Stimulated activated CD4-positive, alpha-beta T cell treated with anti-CD3 and anti-CD28 coated beads, Interleukin-1b, Interleukin-23, amount 100 ng/mL, for 1 hour (primary cell): ENCODE measurements around the gene TFAP2B.

Experiments used
- DNase-seq, 2 donors: peaks; one replicate each; pipeline ENCODE4 v3.0.0-alpha.2; 2020; ENCODE audit warnings: low read depth in 2 of 2

The TFAP2B gene

DNA sequence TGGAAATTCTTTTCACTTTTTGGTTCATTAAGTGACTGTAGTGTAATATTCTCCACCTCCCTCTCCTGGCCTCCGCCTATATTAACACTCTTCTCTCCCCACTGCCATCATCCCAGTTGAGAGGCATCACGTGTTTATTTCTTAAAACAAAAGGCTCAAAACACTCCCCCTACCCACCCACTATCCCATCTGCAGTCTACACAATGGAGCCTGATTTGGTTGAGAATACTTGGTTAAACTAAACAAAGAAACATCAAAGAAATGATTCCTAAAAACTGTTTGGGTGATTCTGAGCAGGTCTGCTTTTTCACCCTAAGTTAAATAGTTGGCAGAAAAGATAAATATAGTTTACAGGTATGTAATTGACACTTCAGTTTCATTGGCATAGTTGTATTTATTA is 5.9 kb downstream of the TFAP2B start:
- DNase-seq: no peak

DNA sequence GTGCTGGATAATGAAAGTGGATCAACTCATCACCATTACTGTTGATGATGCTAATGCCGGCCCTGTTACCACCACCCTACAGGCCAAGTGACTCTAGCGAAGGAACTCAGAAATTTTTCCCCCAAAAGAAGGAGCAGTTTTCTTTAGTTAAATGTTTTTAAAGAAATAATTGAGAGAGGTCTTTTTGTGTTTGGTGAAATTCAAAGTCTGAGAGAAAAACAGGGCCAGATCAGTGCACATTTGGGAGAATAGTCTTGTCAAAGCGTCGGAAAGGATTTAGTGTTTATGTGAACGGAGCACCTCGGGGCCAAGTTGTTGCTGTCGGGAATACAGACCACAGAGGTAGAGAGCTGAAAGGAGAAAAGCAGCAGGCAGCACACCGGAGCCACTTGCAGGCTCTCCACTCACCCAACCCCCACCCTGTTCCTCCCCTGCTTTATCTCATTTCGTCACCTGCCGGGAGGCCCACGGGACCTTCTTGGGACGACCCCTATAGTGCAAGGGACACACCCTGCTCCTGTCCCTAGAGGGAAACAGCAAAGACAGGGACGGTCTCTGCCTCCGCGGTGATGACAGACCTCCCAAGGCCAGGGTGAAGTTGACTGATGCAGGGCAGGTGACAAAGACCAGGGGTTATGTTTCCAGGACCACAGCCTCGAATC is 6.8 kb downstream of the TFAP2B start:
- DNase-seq: no peak

DNA sequence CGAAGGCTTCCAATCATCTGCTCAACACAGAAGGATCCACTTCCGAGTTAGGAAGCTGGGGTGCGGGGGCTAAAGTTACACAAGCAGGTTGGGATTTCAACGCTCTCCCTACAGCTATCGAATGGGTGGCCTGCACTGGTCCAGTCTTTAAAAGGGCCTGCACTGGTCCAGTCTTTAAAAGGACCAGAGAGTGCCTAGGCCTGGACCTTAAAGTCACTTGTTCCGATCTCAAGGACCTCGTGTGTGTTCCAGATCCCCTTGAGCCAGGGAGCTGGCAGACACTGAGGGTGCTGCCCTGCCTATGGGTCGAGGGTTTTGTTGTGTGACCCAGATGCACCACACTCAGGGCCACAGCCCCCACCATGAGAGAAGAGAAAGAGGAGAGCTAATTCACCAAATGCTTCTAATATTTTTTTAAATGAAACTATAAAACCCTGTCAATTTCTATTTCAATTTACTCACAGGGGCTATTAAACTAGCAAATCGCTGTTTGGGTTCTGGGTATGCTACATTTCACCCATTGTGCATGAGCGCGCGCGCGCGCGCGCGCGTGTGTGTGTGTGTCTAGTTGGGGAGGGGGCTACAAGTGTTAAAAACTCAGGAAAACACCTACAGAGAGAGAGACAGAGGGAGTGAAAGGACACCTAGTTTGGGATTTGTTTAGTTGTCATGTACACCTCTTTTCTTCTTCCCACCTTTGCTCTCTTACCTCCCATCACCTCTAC is 7.5 kb downstream of the TFAP2B start:
- DNase-seq: no peak

DNA sequence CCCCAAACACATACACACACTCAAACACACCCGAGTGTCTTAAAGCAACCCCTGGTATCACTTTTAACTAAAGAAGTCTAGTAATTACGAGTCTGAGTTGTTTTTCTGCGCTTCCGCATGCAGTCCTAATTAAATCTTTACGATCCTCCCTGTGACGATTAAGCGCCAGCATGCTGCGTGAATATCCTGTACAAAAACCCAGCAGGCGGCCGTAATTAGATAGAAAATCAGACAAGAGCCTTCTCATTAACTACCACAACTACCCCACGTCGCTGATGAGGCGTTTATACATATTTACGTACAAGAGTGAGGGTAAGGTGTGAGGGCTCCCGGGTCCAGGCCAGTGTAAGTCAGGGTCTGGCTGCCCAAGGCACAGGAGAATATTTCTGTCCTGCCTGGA is 8.1 kb downstream of the TFAP2B start:
- no peak for DNase-seq

DNA sequence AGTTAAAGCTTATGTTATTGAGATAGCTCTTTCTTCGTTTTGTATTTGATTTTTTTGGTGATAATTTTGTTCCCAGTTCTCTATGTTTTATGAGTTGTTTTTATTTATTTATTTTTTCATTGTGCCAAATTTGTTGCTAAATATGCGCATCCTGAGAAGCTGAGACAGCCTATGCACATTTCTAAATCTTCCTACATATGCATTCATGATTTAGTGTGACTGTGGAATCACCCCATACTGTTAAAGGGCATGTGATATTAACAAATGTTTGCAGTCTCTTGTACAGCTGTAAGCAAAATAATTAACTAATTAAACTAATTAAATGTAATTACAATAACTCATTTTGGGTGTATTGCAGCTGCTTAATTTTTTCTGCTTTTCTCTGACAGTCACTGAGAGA is 10.4 kb downstream of the TFAP2B start:
- DNase-seq: no peak

DNA sequence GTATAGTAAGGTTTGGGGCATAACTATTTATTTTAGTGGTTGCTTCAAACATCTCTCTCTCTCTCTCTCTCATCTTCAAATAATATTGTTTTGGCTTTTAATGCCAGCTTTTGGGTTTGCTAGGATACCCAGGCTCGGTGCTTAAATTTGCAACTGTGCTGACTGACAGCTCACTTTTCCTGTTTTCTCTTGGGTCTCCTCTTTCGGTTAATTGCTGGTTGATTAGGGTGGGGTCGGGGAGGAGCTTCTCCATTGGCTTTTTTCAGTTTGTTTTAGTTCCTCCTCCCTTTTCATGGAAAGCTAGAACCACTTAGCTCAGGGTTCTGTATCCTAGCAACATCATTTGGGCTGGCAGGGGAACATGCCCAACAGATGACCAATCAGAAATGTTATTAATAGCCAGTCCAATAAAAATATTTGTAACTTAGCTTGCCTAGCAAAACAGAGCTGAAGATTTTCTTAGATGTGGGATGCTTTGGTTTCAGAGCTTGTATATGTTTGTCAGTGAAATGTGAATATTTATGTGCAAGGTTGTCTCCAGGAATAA is 11.3 kb downstream of the TFAP2B start:
- DNase-seq: no peak

DNA sequence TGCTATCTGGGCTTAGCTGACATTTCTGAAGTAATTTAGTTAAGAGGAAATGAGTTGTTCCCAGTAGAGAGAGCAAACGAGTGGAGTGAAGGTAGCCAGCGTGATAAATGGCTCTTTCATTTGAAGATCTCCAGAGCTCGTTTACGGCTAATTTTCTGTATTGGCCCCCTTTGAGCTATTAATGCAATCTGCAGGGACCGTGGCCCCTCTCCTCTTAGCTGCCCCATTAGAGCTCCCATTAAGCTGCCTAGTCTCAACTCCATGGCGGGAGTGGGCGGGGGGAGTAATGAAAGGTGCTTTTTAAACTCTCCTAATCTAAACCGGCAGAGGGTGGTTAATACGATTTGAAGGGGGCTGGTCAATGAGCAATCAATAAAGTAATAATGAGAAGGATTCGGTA is 12.5 kb downstream of the TFAP2B start:
- no peak for DNase-seq

DNA sequence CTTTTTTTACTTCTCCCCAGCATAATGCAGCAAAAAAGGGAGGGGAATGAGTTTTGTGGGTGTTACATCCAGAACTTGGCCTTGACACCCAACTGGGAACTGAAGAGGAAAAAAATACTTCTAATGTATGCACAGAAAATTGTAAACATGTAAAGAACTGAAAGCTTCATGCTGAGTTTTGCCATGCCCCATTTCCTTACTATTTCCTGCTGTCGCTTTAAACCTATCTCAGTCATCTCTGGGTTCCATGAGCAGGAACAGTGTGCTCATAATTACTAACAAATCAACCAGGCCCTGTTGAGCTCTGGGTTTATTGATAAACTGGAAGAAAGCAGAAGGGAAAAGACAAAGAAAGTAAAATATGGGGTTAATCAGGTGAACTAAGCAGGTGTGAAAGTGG is 14.2 kb downstream of the TFAP2B start:
- DNase-seq: no peak

DNA sequence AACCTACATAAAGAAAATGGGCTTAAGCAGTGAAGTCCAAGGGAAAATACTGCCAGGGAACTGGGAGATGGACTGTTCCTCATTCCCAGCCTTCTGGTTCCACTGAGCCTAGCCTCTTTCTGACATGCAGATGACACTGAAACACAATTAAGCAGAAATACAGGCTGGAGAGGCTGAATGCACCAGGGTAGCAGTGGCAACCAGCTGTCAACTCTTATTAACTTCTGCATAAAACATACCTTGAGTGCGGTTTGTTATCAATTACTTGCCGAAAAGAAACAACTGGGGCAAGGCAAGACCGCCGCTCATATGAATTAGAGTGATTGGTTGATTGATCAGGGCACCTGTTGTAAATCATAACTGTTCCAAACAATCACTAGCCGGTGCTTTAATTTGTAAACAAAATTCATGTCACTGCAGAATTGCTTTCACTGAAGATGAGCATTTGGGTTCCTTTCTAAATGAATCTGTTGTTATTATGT is 16.3 kb downstream of the TFAP2B start:
- no peak for DNase-seq

DNA sequence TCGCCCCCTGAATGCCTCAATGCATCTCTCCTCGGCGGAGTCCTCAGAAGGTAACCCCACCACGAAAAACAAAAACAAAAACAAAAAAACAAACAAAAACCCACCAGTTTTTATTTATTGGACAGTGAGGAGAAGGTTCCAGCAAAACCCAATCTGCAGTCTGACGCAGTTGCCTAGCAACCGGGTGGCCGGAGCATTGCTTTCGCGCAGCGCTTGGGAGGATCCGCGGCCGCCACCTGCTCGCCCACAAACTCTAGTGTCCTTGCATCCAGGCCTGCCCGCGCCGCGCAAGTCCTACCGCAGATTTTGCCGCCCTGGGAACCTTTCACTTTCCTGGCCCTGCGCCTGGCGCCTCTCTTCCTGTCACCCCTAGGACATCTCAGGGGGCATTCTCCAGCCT is 17.6 kb downstream of the TFAP2B start:
- DNase-seq: no peak

DNA sequence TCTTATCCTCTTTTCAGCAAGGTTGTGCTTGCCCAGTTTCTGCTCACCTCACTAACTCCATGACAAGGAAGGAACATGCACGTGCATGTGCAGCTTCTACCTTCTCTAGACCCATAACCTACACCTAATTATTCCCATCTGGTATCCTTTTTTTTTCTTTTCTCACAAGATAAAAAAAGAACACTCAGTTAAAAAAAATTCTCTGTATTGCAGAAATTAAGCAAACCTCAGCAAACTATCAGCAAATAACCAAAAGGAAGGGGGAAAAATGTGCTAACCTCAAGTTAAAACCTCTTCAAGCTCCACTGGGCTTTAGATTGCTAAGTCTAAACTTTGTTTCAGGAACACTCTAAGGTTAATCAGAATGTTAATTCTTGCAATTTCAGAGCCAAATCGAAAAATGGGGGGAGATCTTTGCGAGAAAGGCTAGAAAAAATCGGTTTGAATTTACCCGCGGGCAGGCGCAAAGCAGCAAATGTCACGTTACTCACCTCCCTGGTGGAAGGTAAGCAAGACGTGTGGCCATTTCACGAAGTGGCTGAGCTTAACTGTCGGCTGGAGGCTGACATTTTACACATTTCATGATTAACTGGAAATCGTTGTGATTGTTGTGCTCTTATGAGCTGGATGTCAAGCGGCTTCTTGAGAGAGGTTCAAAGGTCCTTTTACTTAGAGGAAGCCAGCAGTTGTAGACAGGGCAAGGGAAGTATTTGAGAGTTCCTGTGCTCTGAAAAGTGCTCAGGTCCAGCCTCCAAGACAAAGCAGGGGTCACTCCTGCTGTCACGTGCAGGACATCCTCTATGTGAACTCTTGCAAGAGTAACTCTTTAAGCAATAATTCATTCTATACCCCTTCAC is 19.1 kb downstream of the TFAP2B start:
- no peak for DNase-seq

DNA sequence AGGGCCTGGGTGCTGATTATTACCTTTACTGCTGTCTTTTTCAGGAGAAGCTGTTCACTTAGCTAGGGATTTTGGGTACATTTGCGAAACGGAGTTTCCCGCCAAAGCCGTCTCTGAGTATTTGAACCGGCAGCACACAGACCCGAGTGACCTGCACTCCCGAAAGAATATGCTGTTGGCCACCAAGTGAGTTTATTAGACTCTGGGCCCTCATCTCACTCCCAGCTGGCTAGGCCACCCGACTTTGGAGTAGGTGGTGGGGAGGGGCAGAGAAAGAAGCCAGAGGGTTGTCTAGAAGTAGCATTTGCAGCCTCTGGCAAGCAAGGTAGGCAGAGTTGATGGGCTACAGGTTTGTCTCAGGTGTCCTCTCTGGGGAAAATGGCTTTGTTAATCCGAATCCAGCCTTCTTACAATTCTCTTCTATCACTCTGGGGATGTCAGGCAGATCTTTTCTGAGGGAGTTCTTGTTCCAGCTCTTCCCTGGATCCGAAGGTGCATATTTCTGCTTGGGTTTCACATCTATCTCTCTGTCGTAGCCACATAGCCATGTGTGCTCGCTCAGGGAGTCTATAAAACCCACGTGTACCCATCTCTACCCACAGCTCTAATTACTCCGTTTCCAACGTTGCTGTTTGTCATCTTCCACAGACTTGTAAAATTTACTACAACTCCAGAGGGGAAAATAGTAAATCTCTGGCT is 21.6 kb downstream of the TFAP2B start:
- no peak for DNase-seq

DNA sequence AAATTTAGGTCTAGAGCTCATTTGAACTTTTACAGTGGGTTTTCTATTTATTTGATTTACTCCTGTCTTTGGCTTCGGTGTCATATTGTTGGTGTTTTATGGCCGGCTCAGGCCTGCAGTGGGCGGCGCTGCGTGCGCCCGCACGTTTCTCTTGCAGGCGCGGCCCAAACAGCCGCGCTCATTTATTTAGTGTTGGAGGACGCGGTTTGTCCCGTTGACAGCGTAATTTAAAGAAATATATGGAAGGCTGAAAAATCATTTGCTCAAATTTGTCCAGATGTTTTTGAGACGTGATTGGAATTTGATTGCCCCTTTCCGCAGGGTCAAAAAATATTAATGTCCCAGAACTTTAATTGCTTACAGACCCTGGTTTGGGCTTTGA is 22.1 kb downstream of the TFAP2B start:
- DNase-seq: no peak

DNA sequence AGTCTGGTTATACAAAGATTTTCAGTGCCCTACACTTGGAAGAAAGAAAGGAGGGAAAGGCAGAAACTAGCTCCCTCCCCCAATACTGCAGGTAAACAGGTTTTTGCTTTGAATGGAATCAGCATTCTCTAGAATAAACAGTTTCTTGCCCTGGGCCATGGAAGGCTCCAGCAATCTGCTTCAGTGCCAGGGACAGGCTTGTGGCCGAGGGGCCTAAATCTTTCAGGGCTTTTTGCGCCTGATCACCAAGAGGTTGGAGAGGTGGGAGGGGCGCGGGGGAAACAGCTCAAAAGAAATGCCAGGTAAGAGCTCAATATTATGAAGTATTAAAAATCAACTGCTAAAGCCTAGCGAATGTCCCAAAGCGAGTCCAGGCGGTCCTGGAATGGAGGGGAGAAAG is 23.8 kb downstream of the TFAP2B start:
- no peak for DNase-seq

DNA sequence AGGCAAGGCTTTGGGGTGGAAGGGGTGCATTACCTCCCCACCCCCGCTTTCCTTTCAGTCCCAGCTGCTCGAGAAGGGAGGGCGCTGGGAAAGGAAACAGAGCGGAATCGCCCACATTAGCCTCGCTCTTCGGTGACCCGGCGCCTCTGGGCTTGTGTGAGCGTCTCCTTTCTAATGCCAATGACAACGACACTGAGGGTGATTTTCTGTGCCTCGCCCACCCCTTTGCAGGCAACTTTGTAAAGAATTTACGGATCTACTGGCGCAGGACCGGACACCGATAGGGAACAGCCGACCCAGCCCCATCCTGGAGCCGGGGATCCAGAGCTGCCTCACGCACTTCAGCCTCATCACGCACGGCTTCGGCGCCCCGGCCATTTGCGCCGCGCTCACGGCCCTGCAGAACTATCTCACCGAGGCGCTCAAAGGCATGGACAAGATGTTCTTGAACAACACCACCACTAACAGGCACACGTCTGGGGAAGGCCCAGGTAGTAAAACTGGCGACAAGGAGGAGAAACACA is 24.3 kb downstream of the TFAP2B start:
- no peak for DNase-seq

DNA sequence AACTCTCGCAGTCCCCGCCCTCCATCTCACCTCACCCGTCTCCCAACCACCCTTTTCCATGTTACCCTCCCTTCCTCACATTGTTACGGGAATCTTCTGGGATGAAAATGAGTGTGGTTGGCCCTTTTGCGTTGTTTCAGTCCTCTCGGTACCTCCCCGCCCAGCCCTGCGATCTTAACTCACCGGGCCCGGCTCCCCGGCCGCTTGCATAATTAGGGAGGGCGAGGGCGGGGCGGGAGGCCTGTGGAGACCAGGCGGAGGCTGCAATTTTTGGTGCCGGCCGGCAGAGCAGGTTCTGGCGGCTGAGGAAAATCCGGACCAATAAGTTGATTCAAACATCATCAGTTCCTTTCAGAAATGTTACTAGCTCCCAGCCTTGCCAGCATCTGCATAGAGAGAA is 25.2 kb downstream of the TFAP2B start:
- no peak for DNase-seq

DNA sequence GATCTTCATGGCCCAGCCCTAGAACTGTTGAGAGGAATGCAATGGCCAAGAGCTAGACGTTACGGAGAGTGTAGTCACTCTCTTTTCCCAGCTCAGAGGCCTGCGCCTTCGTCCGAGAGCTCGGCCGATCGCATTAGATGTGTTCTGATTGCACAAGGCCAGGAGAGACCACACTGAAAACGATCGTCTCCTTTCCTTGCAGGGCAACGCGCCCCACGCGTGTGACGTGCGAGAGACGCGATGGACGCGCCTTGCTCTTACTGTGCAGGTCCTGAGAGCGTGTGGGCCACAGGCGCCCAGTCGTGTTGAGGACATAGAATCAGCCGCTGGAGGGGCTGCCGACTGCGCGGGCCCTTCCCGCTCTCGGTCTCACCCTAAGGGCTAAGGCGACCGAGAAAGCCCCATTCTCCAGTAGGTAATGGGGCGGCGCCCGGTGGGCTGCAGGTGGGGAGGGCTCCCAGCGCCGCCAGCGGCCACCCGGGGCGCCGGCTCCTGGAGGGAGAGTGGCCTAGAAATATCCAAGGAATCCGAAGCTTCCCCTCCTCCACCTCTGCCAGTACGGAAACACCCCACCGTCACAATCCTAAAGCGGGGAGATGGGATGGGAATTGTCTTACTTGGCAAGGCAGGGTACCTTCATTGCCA is 26.9 kb downstream of the TFAP2B start:
- no peak for DNase-seq

DNA sequence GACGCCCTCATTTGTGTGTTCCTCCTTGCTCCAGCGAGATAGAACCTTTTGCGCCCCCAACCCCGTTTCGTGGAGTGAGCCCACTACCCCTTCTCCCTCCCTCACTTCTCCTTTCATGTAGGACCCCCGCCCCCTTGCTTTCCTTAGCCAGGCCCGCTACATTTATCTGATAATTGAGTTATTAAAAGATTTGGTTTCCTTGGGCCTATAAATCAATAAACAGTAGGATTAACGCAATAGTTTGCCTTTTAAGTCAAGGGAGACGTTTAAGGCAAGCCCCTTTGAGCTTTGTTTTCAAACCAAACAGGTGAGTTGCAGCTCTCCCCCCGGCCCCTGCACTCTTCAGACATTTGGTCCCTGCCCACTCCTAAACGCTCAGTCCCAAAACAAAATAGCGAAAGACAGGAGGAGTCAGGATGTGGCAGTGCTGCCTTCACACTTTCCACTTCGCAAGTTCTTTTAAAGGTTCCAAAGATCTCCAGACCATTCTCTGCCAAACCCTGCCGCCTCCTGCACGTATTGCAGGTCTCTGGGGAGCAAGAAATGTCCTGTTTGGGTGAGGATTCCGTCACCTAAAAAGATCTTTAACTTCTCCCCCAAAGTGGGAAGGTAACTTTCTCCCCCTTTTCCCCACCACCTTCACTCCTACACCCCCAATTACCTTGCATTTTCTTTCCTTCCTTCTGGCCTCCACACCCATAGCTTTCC is 27.6 kb downstream of the TFAP2B start:
- DNase-seq: no peak

DNA sequence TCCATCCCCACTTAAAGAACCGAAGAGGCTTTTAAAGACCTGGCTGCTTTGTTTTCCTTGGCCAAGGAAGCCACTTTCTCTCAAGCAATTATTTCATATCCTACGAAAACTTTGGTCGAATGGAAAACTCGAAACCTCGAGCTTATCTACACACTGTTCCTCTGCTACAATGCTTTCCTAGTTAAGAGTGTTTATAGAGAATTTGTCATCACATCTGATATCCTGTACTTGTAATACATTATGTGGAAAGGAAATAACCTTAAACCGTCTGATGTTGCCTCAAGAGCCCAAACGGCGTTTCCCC is 28.1 kb downstream of the TFAP2B start:
- DNase-seq: no peak

DNA sequence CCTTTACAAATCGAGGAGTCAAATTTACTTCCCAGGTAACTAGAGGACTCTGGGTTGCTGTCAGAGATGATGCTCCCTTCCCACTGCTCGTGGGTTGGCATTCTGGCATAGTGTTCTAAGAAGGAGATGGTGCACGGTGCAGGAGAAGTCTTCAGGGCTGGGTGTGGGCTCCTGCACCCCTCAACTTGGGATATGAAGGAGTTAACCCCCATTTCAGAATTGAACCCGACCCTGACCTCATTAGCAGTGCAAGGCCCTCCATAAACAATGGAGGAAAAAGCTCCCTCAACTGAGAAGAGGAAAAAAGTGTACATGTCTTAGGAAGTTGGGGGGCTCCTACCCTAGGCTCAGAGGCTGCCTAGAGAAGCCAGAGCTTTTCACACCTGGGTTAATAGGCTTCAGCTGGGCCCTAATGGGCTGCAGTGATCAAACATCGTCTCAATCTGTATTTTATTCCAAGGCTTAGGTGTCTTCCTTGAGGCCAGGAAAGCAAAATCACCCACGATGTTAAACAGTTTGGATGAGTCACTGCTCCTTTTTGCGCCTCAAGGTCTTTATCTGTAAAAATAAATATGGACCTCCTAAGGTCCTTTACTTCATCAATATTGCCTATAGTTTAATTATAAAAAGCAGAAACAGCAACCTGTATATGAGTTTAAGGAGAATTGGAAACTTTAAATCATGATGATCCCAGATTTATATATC is 29.4 kb downstream of the TFAP2B start:
- no peak for DNase-seq
